Keratinocyte (primary cell): ENCODE results near the gene CD226. TPM values are rescaled to one million over a fixed set of nuclear protein-coding genes. Genes with fewer than 3 reads are reported as not detected.

Source experiments
- DNase-seq: peaks from one replicate; pipeline ENCODE4 v3.0.0-alpha.2; 2011; ENCODE audit warnings: low read depth, missing footprints, low spot score
- FAIRE-seq: peaks from 2 replicates; lab custom pipeline; 2011; peaks lifted over from hg19 to GRCh38; lab: Jason Lieb, UNC
- H2AFZ ChIP-seq: 2 replicates; pipeline ENCODE4 v1.6.0; 2012; ENCODE audit warnings: low read length, control low read depth, inconsistent platforms; ENCODE audit not compliant: control insufficient read depth
- H3K27ac ChIP-seq: 2 replicates; pipeline ENCODE4 v1.5.1; 2011; ENCODE audit warnings: low read length; ENCODE audit not compliant: control insufficient read depth, insufficient read depth
- H3K27me3 ChIP-seq: 3 replicates; pipeline ENCODE4 v1.6.0; 2011; ENCODE audit warnings: low read length; ENCODE audit not compliant: control insufficient read depth, insufficient read depth; ENCODE audit errors: extremely low read depth
- H3K36me3 ChIP-seq, 2 experiments: 2 replicates in 1 of 2; 3 replicates in 1 of 2; pipeline ENCODE4 v1.5.1; 2011; ENCODE audit warnings: low read length in 2 of 2, mild to moderate bottlenecking in 1 of 2; ENCODE audit not compliant: control insufficient read depth in 2 of 2, insufficient read depth in 2 of 2; ENCODE audit errors: extremely low read depth in 1 of 2
- H3K4me1 ChIP-seq: 3 replicates; pipeline ENCODE4 v1.5.1; 2011; ENCODE audit warnings: low read length; ENCODE audit not compliant: control insufficient read depth, insufficient read depth; ENCODE audit errors: extremely low read depth
- H3K4me2 ChIP-seq: 3 replicates; pipeline ENCODE4 v1.6.0; 2011; ENCODE audit warnings: low read depth, low read length; ENCODE audit not compliant: control insufficient read depth, insufficient read depth; ENCODE audit errors: extremely low read depth
- H3K4me3 ChIP-seq, 3 experiments: fragments of 200-600 bp in 1 of 3; sonication (generic) in 1 of 3; 2 replicates in 2 of 3; 3 replicates in 1 of 3; pipeline ENCODE4 v1.5.1; 2011 to 2016; ENCODE audit warnings: low read length in 3 of 3, mild to moderate bottlenecking in 3 of 3, control low read depth in 2 of 3, inconsistent platforms in 1 of 3, low read depth in 1 of 3, mixed read lengths in 1 of 3, mixed run types in 1 of 3, moderate library complexity in 1 of 3; ENCODE audit not compliant: control insufficient read depth in 2 of 3, insufficient read depth in 2 of 3; ENCODE audit errors: extremely low read depth in 1 of 3
- H3K79me2 ChIP-seq: 2 replicates; pipeline ENCODE4 v1.6.0; 2012; ENCODE audit warnings: low read length; ENCODE audit not compliant: control insufficient read depth, insufficient read depth
- H3K9ac ChIP-seq: 3 replicates; pipeline ENCODE4 v1.6.0; 2011; ENCODE audit warnings: low read length; ENCODE audit not compliant: control insufficient read depth, insufficient read depth; ENCODE audit errors: extremely low read depth
- H3K9me1 ChIP-seq: 3 replicates; pipeline ENCODE4 v1.6.0; 2011; ENCODE audit warnings: low read length; ENCODE audit not compliant: control insufficient read depth, insufficient read depth; ENCODE audit errors: extremely low read depth
- H3K9me3 ChIP-seq: 2 replicates; pipeline ENCODE4 v1.5.1; 2012; ENCODE audit warnings: low read depth, low read length; ENCODE audit not compliant: control insufficient read depth
- H4K20me1 ChIP-seq: 3 replicates; pipeline ENCODE4 v1.6.0; 2011; ENCODE audit warnings: low read length; ENCODE audit not compliant: control insufficient read depth, insufficient read depth; ENCODE audit errors: extremely low read depth
- CTCF ChIP-seq, 3 experiments: IDR thresholded peaks in 1 of 3; conservative IDR thresholded peaks in 1 of 3; optimal IDR thresholded peaks in 1 of 3; 2 replicates in 2 of 3; 3 replicates in 1 of 3; pipeline versions ENCODE3 to v1.5.1; 2011; ENCODE audit warnings: low read length in 3 of 3, mild to moderate bottlenecking in 3 of 3, moderate library complexity in 2 of 3, control low read depth in 1 of 3, inconsistent platforms in 1 of 3; ENCODE audit not compliant: insufficient read depth in 2 of 3; ENCODE audit errors: extremely low read depth in 1 of 3
- EZH2 ChIP-seq: IDR thresholded peaks from one replicate; pipeline ENCODE4 v1.6.1; 2012; ENCODE audit warnings: inconsistent platforms, mild to moderate bottlenecking, low read length, moderate library complexity
- dilution Hi-C: fragments of 300-500 bp; cut with MboI; formaldehyde crosslinking; loops from one replicate; pipeline ENCODE4 v1.7.0; 2020; ENCODE audit warnings: low sequenced_read_pairs; ENCODE audit not compliant: extremely low pct_ligation_motif_present
- polyA plus RNA-seq, 5 experiments: library from polyadenylated mRNA; depleted of rRNA in 3 of 5; stranded (reverse) in 3 of 5; stranded (forward) in 1 of 5; unstranded in 1 of 5; fragments of >200 nt; gene quantifications; 1 replicate in 1 of 5; 2 replicates in 3 of 5; 3 replicates in 1 of 5; pipeline versions ENCODE4 v1.2.1 to v1.2.3, GENCODE V29; 2011 to 2012; ENCODE audit warnings: missing spikeins in 2 of 5, low read depth in 1 of 5, low replicate concordance in 1 of 5

Gene CD226
- polyA plus RNA-seq, 1 donor (not counting 4 experiments of a cell fraction or from before 2014, with no cell fraction given): 1.3 TPM

- Histone ChIP-seq H3K27ac (no peak overlapping the region), H3K9ac (no peak overlapping the region), H3K4me3 (no peak overlapping the region), H3K27me3 (no peaks in the 10 kb centered on the region), H3K4me2 (no peak overlapping the region), H3K9me3 (no peaks in the 10 kb centered on the region), H2AFZ (no peak overlapping the region), H3K9me1 (no peaks in the 10 kb centered on the region), H3K4me1 (no peaks in the 10 kb centered on the region), H3K79me2 (no peaks in the 10 kb centered on the region), H4K20me1 (no peaks in the 10 kb centered on the region), H3K36me3 (peaks cover 6 to 26% of the 10 kb centered on the region in 2 experiments)
- dilution Hi-C loops: no loop called here
- no peak for DNase-seq
- TF ChIP-seq EZH2 (no peak), CTCF (optimal IDR thresholded peaks at IDR 0.05 in 1 of 3, IDR thresholded peaks at IDR 0.05 in 1 of 3, conservative IDR thresholded peaks at IDR 0.05 in 1 of 3; ENCODE audit: extremely low read depth in 1 of 3, insufficient read depth in 2 of 3, low read length in 3 of 3) (no peak)
- FAIRE-seq: no peak
These were observed 34.3 kb upstream of the CD226 start for GRCh38 chr18:69981948-69982347.

GRCh38 chr18:69980982-69981804 is 33.5 kb upstream of the CD226 start:
- no peaks in the 10 kb centered on the region for H3K79me2 ChIP-seq
- H3K4me3 ChIP-seq: no peak overlapping the region
- dilution Hi-C loops: no loop called here
- no peak overlapping the region for H3K4me2 ChIP-seq
- no peak for DNase-seq
- no peaks in the 10 kb centered on the region for H3K9me3 ChIP-seq
- H3K9ac ChIP-seq: no peak overlapping the region
- no peak overlapping the region for H2AFZ ChIP-seq
- no peak overlapping the region for H3K27ac ChIP-seq
- TF ChIP-seq EZH2 (no peak), CTCF (optimal IDR thresholded peaks at IDR 0.05 in 1 of 3, IDR thresholded peaks at IDR 0.05 in 1 of 3, conservative IDR thresholded peaks at IDR 0.05 in 1 of 3; ENCODE audit: extremely low read depth in 1 of 3, insufficient read depth in 2 of 3, low read length in 3 of 3) (no peak)
- H3K9me1 ChIP-seq: no peaks in the 10 kb centered on the region
- H3K36me3 ChIP-seq: peaks cover 4 to 24% of the 10 kb centered on the region in 2 experiments
- no peaks in the 10 kb centered on the region for H3K4me1 ChIP-seq
- H3K27me3 ChIP-seq: no peaks in the 10 kb centered on the region
- no peaks in the 10 kb centered on the region for H4K20me1 ChIP-seq
- FAIRE-seq: no peak
